CD14-positive monocyte (primary cell): ENCODE results near the gene GNPTAB. TPM values are rescaled to one million over a fixed set of nuclear protein-coding genes. Genes with fewer than 3 reads are reported as not detected.
"Not testable (repeated sequence)": the region's sequence is repeated elsewhere in the genome, so short reads cannot be mapped to it uniquely, and the experiment has no call there.

Experiments used
- DNase-seq, 3 donors: peaks; one replicate each; pipeline ENCODE4 v3.0.0-alpha.2; 2011 to 2022
- H2AFZ ChIP-seq: 2 replicates; pipeline ENCODE4 v1.6.0; 2012; ENCODE audit warnings: mild to moderate bottlenecking, low read depth, low read length, inconsistent platforms; ENCODE audit not compliant: insufficient read depth, poor library complexity, severe bottlenecking
- H3K27ac ChIP-seq, 2 donors: 1 replicate in 1 of 2; 2 replicates in 1 of 2; pipeline ENCODE4 v1.5.1; 2012 to 2013; ENCODE audit warnings: low read length in 2 of 2, control low read depth in 1 of 2, inconsistent platforms in 1 of 2, low read depth in 1 of 2, mild to moderate bottlenecking in 1 of 2
- H3K27me3 ChIP-seq, 2 donors: one replicate each; pipeline versions ENCODE4 v1.6.0 to v1.6.1; 2011 to 2013; ENCODE audit warnings: low read length in 2 of 2; ENCODE audit not compliant: control insufficient read depth in 2 of 2, insufficient read depth in 2 of 2
- H3K36me3 ChIP-seq, 2 donors: replicated peaks in 1 of 2; 1 replicate in 1 of 2; 2 replicates in 1 of 2; pipeline versions ENCODE4 v1.5.1 to v1.6.1; 2012 to 2013; ENCODE audit warnings: low read length in 2 of 2, control low read depth in 1 of 2, inconsistent platforms in 1 of 2, mild to moderate bottlenecking in 1 of 2; ENCODE audit not compliant: insufficient read depth in 2 of 2, control insufficient read depth in 1 of 2
- H3K4me1 ChIP-seq, 2 donors: 1 replicate in 1 of 2; 2 replicates in 1 of 2; pipeline versions ENCODE4 v1.5.1 to v1.6.1; 2012 to 2013; ENCODE audit warnings: low read length in 2 of 2, control low read depth in 1 of 2, inconsistent platforms in 1 of 2, mild to moderate bottlenecking in 1 of 2, moderate library complexity in 1 of 2; ENCODE audit not compliant: insufficient read depth in 2 of 2, control insufficient read depth in 1 of 2
- H3K4me2 ChIP-seq: replicated peaks from 2 replicates; pipeline ENCODE3; 2012; ENCODE audit warnings: low read length, moderate library complexity, mild to moderate bottlenecking; ENCODE audit not compliant: poor library complexity, severe bottlenecking; ENCODE audit errors: extremely low read depth
- H3K4me3 ChIP-seq, 3 experiments: fragments of 200-600 bp in 1 of 3; sonication (generic) in 1 of 3; replicated peaks in 1 of 3; 1 replicate in 2 of 3; 2 replicates in 1 of 3; pipeline ENCODE4 v1.5.1; 2011 to 2013; ENCODE audit warnings: low read length in 3 of 3, mild to moderate bottlenecking in 3 of 3, control low read depth in 2 of 3, low read depth in 2 of 3, inconsistent platforms in 1 of 3, moderate library complexity in 1 of 3
- H3K79me2 ChIP-seq: 2 replicates; pipeline ENCODE4 v1.6.0; 2012; ENCODE audit warnings: mild to moderate bottlenecking, control low read depth, inconsistent platforms, low read length, moderate library complexity; ENCODE audit not compliant: insufficient read depth
- H3K9ac ChIP-seq: 2 replicates; pipeline ENCODE4 v1.6.0; 2017; ENCODE audit warnings: low read length, mild to moderate bottlenecking; ENCODE audit not compliant: insufficient read depth, poor library complexity, severe bottlenecking
- H3K9me3 ChIP-seq, 2 donors: replicated peaks in 1 of 2; 1 replicate in 1 of 2; 2 replicates in 1 of 2; pipeline versions ENCODE4 v1.5.1 to v1.6.1; 2012 to 2013; ENCODE audit warnings: low read length in 2 of 2, control low read depth in 1 of 2; ENCODE audit not compliant: control insufficient read depth in 1 of 2, insufficient read depth in 1 of 2
- H4K20me1 ChIP-seq: 2 replicates; pipeline ENCODE4 v1.6.0; 2012; ENCODE audit warnings: mild to moderate bottlenecking, low read length, control low read depth, moderate library complexity; ENCODE audit not compliant: insufficient read depth
- H3K27ac Mint-ChIP-seq, 7 donors: one replicate each; pipeline ENCODE4 v1.8.0; 2020; ENCODE audit warnings: mild to moderate bottlenecking in 7 of 7, mixed read lengths in 7 of 7, moderate library complexity in 6 of 7, inconsistent platforms in 2 of 7
- H3K27me3 Mint-ChIP-seq, 3 donors: one replicate each; pipeline ENCODE4 v1.8.0; 2021 to 2022; ENCODE audit warnings: low read depth in 3 of 3, mild to moderate bottlenecking in 3 of 3, mixed read lengths in 3 of 3, moderate library complexity in 3 of 3, inconsistent platforms in 1 of 3
- H3K36me3 Mint-ChIP-seq, 2 donors: one replicate each; pipeline ENCODE4 v1.8.0; 2020; ENCODE audit warnings: mixed read lengths in 2 of 2, inconsistent platforms in 1 of 2, mild to moderate bottlenecking in 1 of 2
- H3K4me1 Mint-ChIP-seq: one replicate; pipeline ENCODE4 v1.8.0; 2020; ENCODE audit warnings: mild to moderate bottlenecking, mixed read lengths
- H3K4me3 Mint-ChIP-seq, 2 donors: one replicate each; pipeline ENCODE4 v1.8.0; 2020; ENCODE audit warnings: mild to moderate bottlenecking in 2 of 2, mixed read lengths in 2 of 2, moderate library complexity in 1 of 2
- H3K9me3 Mint-ChIP-seq, 7 donors: one replicate each; pipeline ENCODE4 v1.8.0; 2020 to 2022; ENCODE audit warnings: mixed read lengths in 7 of 7, mild to moderate bottlenecking in 6 of 7, moderate library complexity in 6 of 7, inconsistent platforms in 2 of 7
- WGBS: methylation state at CpG from one replicate; pipeline ENCODE4 v1.1.5; 2013; ENCODE audit warnings: missing lambda C conversion rate; ENCODE audit not compliant: insufficient coverage; 5-methylcytosine and 5-hydroxymethylcytosine counted together
- intact Hi-C, 2 donors: fragments of 100-400 bp; cut with micrococcal nuclease; formaldehyde crosslinking; loops; one replicate each; pipeline versions ENCODE4 v1.15.0 to v1.15.1; 2023
- polyA plus RNA-seq, 3 donors: library from polyadenylated mRNA; depleted of rRNA in 1 of 3; unstranded in 2 of 3; stranded (reverse) in 1 of 3; fragments of 300-500 nt in 2 of 3; fragments of >200 nt in 1 of 3; fragmentation: Illumina TruSeq in 2 of 3; gene quantifications; 1 replicate in 2 of 3; 2 replicates in 1 of 3; pipeline ENCODE4 v1.2.3, GENCODE V29; 2012 to 2021
- TF ChIP-seq, protein P1 (sequence below): fragments of 200-600 bp; IDR thresholded peaks from one replicate; pipeline ENCODE4 v1.8.0; 2022; ENCODE audit warnings: antibody characterized with exemption, mild to moderate bottlenecking

GNPTAB gene
- polyA plus RNA-seq, 3 donors: 14.4 to 29.1 (median 24.1) TPM

DNA sequence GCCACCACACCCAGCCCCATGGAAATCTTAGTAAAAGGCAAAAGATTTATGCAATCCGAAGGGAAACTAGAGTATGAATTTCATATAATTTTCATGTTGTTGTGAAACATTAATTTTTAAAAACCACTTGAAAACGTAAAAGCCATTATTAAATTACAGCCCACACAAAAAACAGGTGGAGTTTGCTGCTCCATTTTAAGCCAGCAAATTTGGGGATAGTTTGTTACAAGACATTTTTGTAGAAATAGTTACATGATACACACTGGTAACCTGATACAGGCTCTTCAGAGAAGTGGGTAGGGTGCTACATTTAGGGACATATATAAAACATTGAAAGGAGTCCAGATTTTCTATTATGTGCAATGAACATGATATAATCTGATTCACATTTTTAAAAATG, 17.6 kb downstream of the GNPTAB start:
- H3K9me3 Mint-ChIP-seq: peaks cover 0 to 9% (median 2%) of the 10 kb centered on the region in 7 donors
- no peak for DNase-seq
- Histone ChIP-seq H3K79me2 (peaks cover 84% of the 10 kb centered on the region), H3K4me2 (no peak overlapping the region), H3K9me3 (peaks cover 0 to under 1% of the 10 kb centered on the region in 2 donors), H2AFZ (no peak overlapping the region), H3K27ac (no peak overlapping the region), H3K4me1 (peaks cover 0 to 4% of the 10 kb centered on the region in 2 donors), H3K9ac (no peak overlapping the region), H3K36me3 (no peaks in the 10 kb centered on the region), H3K27me3 (no peaks in the 10 kb centered on the region), H3K4me3 (no peak overlapping the region), H4K20me1 (peaks cover 13% of the 10 kb centered on the region)
- H3K4me1 Mint-ChIP-seq: peaks cover 17% of the 10 kb centered on the region
- H3K27ac Mint-ChIP-seq: no peak overlapping the region
- TF ChIP-seq, protein P1, sequence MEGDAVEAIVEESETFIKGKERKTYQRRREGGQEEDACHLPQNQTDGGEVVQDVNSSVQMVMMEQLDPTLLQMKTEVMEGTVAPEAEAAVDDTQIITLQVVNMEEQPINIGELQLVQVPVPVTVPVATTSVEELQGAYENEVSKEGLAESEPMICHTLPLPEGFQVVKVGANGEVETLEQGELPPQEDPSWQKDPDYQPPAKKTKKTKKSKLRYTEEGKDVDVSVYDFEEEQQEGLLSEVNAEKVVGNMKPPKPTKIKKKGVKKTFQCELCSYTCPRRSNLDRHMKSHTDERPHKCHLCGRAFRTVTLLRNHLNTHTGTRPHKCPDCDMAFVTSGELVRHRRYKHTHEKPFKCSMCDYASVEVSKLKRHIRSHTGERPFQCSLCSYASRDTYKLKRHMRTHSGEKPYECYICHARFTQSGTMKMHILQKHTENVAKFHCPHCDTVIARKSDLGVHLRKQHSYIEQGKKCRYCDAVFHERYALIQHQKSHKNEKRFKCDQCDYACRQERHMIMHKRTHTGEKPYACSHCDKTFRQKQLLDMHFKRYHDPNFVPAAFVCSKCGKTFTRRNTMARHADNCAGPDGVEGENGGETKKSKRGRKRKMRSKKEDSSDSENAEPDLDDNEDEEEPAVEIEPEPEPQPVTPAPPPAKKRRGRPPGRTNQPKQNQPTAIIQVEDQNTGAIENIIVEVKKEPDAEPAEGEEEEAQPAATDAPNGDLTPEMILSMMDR: no peak
- no peaks in the 10 kb centered on the region for H3K27me3 Mint-ChIP-seq
- intact Hi-C loops: no loop called here
- H3K4me3 Mint-ChIP-seq: no peak overlapping the region
- no CpG with 5 or more reads among the region's 2 CpGs for WGBS
- H3K36me3 Mint-ChIP-seq: peaks cover 4 to 14% of the 10 kb centered on the region in 2 donors

DNA sequence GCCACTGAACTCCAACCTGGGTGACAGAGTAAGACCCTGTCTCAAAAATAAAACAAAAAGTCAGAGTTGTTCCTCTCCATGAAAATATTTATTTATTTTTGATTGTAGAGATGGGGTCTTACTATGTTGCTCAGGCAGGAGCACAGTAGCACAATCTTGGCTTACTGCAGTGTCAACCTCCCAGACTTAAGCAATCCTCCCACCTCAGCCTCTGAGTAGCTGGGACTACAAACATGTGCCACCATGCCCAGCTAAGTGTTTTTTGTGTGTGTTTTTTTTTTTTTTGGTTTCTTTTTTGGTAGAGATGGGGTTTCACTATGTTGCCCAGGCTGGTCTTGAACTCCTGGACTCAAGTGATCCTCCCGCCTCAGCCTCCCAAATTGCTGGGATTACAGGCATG, 18.0 kb downstream of the GNPTAB start:
- H3K27me3 ChIP-seq, H3K9ac ChIP-seq, H3K9me3 ChIP-seq, intact Hi-C loops, H3K4me3 Mint-ChIP-seq, H2AFZ ChIP-seq, H3K9me3 Mint-ChIP-seq, H3K27ac ChIP-seq, H3K27me3 Mint-ChIP-seq, H3K36me3 ChIP-seq, DNase-seq, H3K4me2 ChIP-seq, H3K4me3 ChIP-seq, H3K4me1 ChIP-seq: not testable (repeated sequence)
- Histone ChIP-seq H3K79me2 (peaks cover 84% of the 10 kb centered on the region), H4K20me1 (peaks cover 13% of the 10 kb centered on the region)
- Mint-ChIP-seq H3K27ac (peak overlapping the region in 1 of 7 donors; percentile 66), H3K36me3 (peaks cover 2 to 17% of the 10 kb centered on the region in 2 donors), H3K4me1 (peaks cover 16% of the 10 kb centered on the region)
- WGBS: 100% methylated on average over 1 of the region's 1 CpG

DNA sequence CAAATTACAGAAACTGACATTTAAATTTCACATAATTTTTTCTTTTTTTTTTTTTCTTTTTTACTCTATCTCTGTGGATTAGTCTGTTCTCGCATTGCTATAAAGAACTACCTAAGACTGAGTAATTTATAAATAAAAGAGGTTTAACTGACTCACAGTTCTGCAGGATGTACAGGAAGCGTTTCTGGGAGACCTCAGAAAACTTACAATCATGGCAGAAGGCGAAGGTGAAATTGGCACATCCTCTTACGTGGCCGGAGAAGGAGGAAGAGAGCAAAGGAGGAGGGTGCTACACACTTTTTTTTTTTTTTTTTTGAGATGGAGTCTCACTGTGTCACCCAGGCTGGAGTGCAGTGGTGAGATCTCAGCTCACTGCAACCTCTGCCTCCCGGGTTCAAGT, 19.4 kb downstream of the GNPTAB start:
- H3K27ac ChIP-seq, H2AFZ ChIP-seq, H3K4me2 ChIP-seq, H3K4me3 ChIP-seq, H3K9me3 ChIP-seq, H3K27me3 ChIP-seq, H3K9me3 Mint-ChIP-seq, H3K27me3 Mint-ChIP-seq, H3K9ac ChIP-seq, intact Hi-C loops, H4K20me1 ChIP-seq, H3K4me3 Mint-ChIP-seq, H3K36me3 ChIP-seq: not testable (repeated sequence)
- peak in 2 of 3 donors; percentile 23 to 44 for DNase-seq
- Histone ChIP-seq H3K4me1 (peaks cover 5 to 12% of the 10 kb centered on the region in 2 donors), H3K79me2 (peaks cover 84% of the 10 kb centered on the region)
- peaks cover 2 to 17% of the 10 kb centered on the region in 2 donors for H3K36me3 Mint-ChIP-seq
- H3K27ac Mint-ChIP-seq: peak overlapping the region in 3 of 7 donors; percentile 3 to 66 (median 53)
- peaks cover 26% of the 10 kb centered on the region for H3K4me1 Mint-ChIP-seq
- no CpG with 5 or more reads among the region's 6 CpGs for WGBS
